Activated T-helper 1 cell treated with anti-CD3 and anti-CD28 coated beads, Interleukin-12 subunit alpha, Interleukin-12 subunit beta, Interleukin-2, Interleukin-4 antibody, amounts not matched to agents 30 ng/mL and 10 ng/mL and 1 ng/mL, durations not matched to agents 14 hours and 24 hours and 36 hours (primary cell): Measurements from ENCODE around the gene NDP. TPM values are rescaled to one million over a fixed set of nuclear protein-coding genes. Genes with fewer than 3 reads are reported as not detected.
"Not testable (repeated sequence)": the region's sequence is repeated elsewhere in the genome, so short reads cannot be mapped to it uniquely, and the experiment has no call there.

Experiments used
- DNase-seq: peaks from one replicate; pipeline ENCODE4 v3.0.0; 2021; ENCODE audit warnings: low spot score
- H3K27ac Mint-ChIP-seq: one replicate; pipeline ENCODE4 v1.8.0; 2021; ENCODE audit warnings: mild to moderate bottlenecking, mixed read lengths
- H3K27me3 Mint-ChIP-seq: one replicate; pipeline ENCODE4 v1.8.0; 2022; ENCODE audit warnings: mild to moderate bottlenecking, moderate library complexity, mixed read lengths; ENCODE audit not compliant: insufficient read depth
- H3K36me3 Mint-ChIP-seq: one replicate; pipeline ENCODE4 v1.8.0; 2021; ENCODE audit warnings: low read depth, mixed read lengths
- H3K4me1 Mint-ChIP-seq: one replicate; pipeline ENCODE4 v1.8.0; 2021; ENCODE audit warnings: low read depth, mixed read lengths
- H3K4me3 Mint-ChIP-seq: one replicate; pipeline ENCODE4 v1.8.0; 2021; ENCODE audit warnings: mild to moderate bottlenecking, moderate library complexity, mixed read lengths
- H3K9me3 Mint-ChIP-seq: one replicate; pipeline ENCODE4 v1.8.0; 2021; ENCODE audit warnings: mixed read lengths
- intact Hi-C: fragments of 100-400 bp; cut with micrococcal nuclease; formaldehyde crosslinking; loops from one replicate; pipeline ENCODE4 v1.15.1; 2024
- total RNA-seq: library from RNA; stranded (reverse); gene quantifications from 2 replicates; pipeline ENCODE4 v1.2.3, GENCODE V29; 2022

Gene NDP
- total RNA-seq, 1 donor from 2014 or later: not detected

- no peak overlapping the region for H3K4me3 Mint-ChIP-seq
- H3K36me3 Mint-ChIP-seq: no peaks in the 10 kb centered on the region
- no peaks in the 10 kb centered on the region for H3K9me3 Mint-ChIP-seq
- peaks cover 4% of the 10 kb centered on the region for H3K27me3 Mint-ChIP-seq
- no peak for DNase-seq
- intact Hi-C loops: no loop called here
- H3K4me1 Mint-ChIP-seq: no peaks in the 10 kb centered on the region
- H3K27ac Mint-ChIP-seq: no peak overlapping the region
These were observed 8.3 kb downstream of the NDP start for GRCh38 chrX:43964936-43965335.

GRCh38 chrX:43963726-43964125, 9.5 kb downstream of the NDP start:
- Mint-ChIP-seq H3K4me3 (no peak overlapping the region), H3K27ac (no peak overlapping the region), H3K36me3 (no peaks in the 10 kb centered on the region)

GRCh38 chrX:43962636-43963035, 10.6 kb downstream of the NDP start:
- H3K4me3 Mint-ChIP-seq: no peak overlapping the region
- peaks cover 4% of the 10 kb centered on the region for H3K27me3 Mint-ChIP-seq
- H3K27ac Mint-ChIP-seq: no peak overlapping the region
- H3K4me1 Mint-ChIP-seq: peaks cover 6% of the 10 kb centered on the region
- H3K9me3 Mint-ChIP-seq: no peaks in the 10 kb centered on the region
- no peak for DNase-seq
- intact Hi-C loops: no loop called here
- H3K36me3 Mint-ChIP-seq: no peaks in the 10 kb centered on the region

More at GRCh38 chrX:43963726-43964125, 9.5 kb downstream of the NDP start:
- no peaks in the 10 kb centered on the region for H3K9me3 Mint-ChIP-seq
- peaks cover under 1% of the 10 kb centered on the region for H3K4me1 Mint-ChIP-seq
- intact Hi-C loops: no loop called here
- DNase-seq: no peak
- peaks cover 4% of the 10 kb centered on the region for H3K27me3 Mint-ChIP-seq

- no peak overlapping the region for H3K4me3 Mint-ChIP-seq
- H3K27ac Mint-ChIP-seq: no peak overlapping the region
- H3K9me3 Mint-ChIP-seq: no peaks in the 10 kb centered on the region
- no peaks in the 10 kb centered on the region for H3K36me3 Mint-ChIP-seq
- no peak for DNase-seq
- H3K4me1 Mint-ChIP-seq: peaks cover 6% of the 10 kb centered on the region
- intact Hi-C loops: no loop called here
- H3K27me3 Mint-ChIP-seq: peaks cover 4% of the 10 kb centered on the region
These were observed 11.5 kb downstream of the NDP start for GRCh38 chrX:43961699-43962098.

- Mint-ChIP-seq H3K4me3 (no peak overlapping the region), H3K27ac (no peak overlapping the region), H3K9me3 (no peaks in the 10 kb centered on the region), H3K36me3 (no peaks in the 10 kb centered on the region), H3K4me1 (peaks cover 6% of the 10 kb centered on the region), H3K27me3 (peaks cover 5% of the 10 kb centered on the region)
- intact Hi-C loops: loop anchor here (1.0 to 10.0 kb wide), 7 partner anchors 68 to 1229 kb away; partner anchors contain the start of gene FUNDC1
- no peak for DNase-seq
These were observed 14.7 kb downstream of the NDP start for GRCh38 chrX:43958529-43958928.

GRCh38 chrX:43956034-43956433, 17.2 kb downstream of the NDP start:
- intact Hi-C loops: loop anchor here (5.0 to 10.0 kb wide), 5 partner anchors 121 to 1231 kb away; partner anchors contain the start of gene FUNDC1
- H3K27me3 Mint-ChIP-seq: peaks cover 5% of the 10 kb centered on the region
- peaks cover 6% of the 10 kb centered on the region for H3K4me1 Mint-ChIP-seq
- no peak overlapping the region for H3K4me3 Mint-ChIP-seq
- no peaks in the 10 kb centered on the region for H3K36me3 Mint-ChIP-seq
- no peaks in the 10 kb centered on the region for H3K9me3 Mint-ChIP-seq
- no peak for DNase-seq
- H3K27ac Mint-ChIP-seq: no peak overlapping the region

- no peak overlapping the region for H3K4me3 Mint-ChIP-seq
- no peaks in the 10 kb centered on the region for H3K9me3 Mint-ChIP-seq
- no peaks in the 10 kb centered on the region for H3K36me3 Mint-ChIP-seq
- no peak overlapping the region for H3K27ac Mint-ChIP-seq
- no peak for DNase-seq
- intact Hi-C loops: loop anchor here (10.0 kb wide), 2 partner anchors 118 to 1122 kb away; no protein-coding TSS in a partner anchor
- H3K27me3 Mint-ChIP-seq: peaks cover 3% of the 10 kb centered on the region
- peaks cover under 1% of the 10 kb centered on the region for H3K4me1 Mint-ChIP-seq
These were observed 20.0 kb downstream of the NDP start for GRCh38 chrX:43953218-43953617.

GRCh38 chrX:43949669-43950068, 23.5 kb downstream of the NDP start:
- Mint-ChIP-seq H3K4me1 (no peaks in the 10 kb centered on the region), H3K27me3 (peaks cover 1% of the 10 kb centered on the region), H3K4me3 (no peak overlapping the region), H3K27ac (no peak overlapping the region), H3K36me3 (no peaks in the 10 kb centered on the region), H3K9me3 (no peaks in the 10 kb centered on the region)
- intact Hi-C loops: loop anchor here (10.0 kb wide), 2 partner anchors 115 to 1125 kb away; no protein-coding TSS in a partner anchor
- no peak for DNase-seq

GRCh38 chrX:43940816-43941474, 32.2 kb downstream of the NDP start:
- intact Hi-C loops: no loop called here
- no peaks in the 10 kb centered on the region for H3K36me3 Mint-ChIP-seq
- no peak for DNase-seq
- H3K27ac Mint-ChIP-seq: no peak overlapping the region
- H3K4me1 Mint-ChIP-seq: no peaks in the 10 kb centered on the region
- H3K9me3 Mint-ChIP-seq: no peaks in the 10 kb centered on the region
- peaks cover 5% of the 10 kb centered on the region for H3K27me3 Mint-ChIP-seq
- no peak overlapping the region for H3K4me3 Mint-ChIP-seq

- intact Hi-C loops: no loop called here
- H3K4me3 Mint-ChIP-seq: no peak overlapping the region
- no peak overlapping the region for H3K27ac Mint-ChIP-seq
- H3K4me1 Mint-ChIP-seq: no peaks in the 10 kb centered on the region
- no peaks in the 10 kb centered on the region for H3K9me3 Mint-ChIP-seq
- H3K27me3 Mint-ChIP-seq: peaks cover 5% of the 10 kb centered on the region
- no peaks in the 10 kb centered on the region for H3K36me3 Mint-ChIP-seq
- DNase-seq: no peak
These were observed 33.8 kb downstream of the NDP start for GRCh38 chrX:43939187-43939926.

GRCh38 chrX:43922032-43922431, 51.2 kb downstream of the NDP start:
- H3K27ac Mint-ChIP-seq, H3K36me3 Mint-ChIP-seq, H3K4me3 Mint-ChIP-seq, H3K27me3 Mint-ChIP-seq, DNase-seq, intact Hi-C loops, H3K4me1 Mint-ChIP-seq, H3K9me3 Mint-ChIP-seq: not testable (repeated sequence)

- DNase-seq, H3K27me3 Mint-ChIP-seq, H3K9me3 Mint-ChIP-seq, H3K4me3 Mint-ChIP-seq, intact Hi-C loops, H3K36me3 Mint-ChIP-seq, H3K4me1 Mint-ChIP-seq, H3K27ac Mint-ChIP-seq: not testable (repeated sequence)
These were observed 62.4 kb downstream of the NDP start for GRCh38 chrX:43910772-43911171.

- H3K4me1 Mint-ChIP-seq: no peaks in the 10 kb centered on the region
- H3K27me3 Mint-ChIP-seq: no peaks in the 10 kb centered on the region
- intact Hi-C loops: no loop called here
- no peak overlapping the region for H3K27ac Mint-ChIP-seq
- H3K36me3 Mint-ChIP-seq: no peaks in the 10 kb centered on the region
- no peaks in the 10 kb centered on the region for H3K9me3 Mint-ChIP-seq
- DNase-seq: no peak
- no peak overlapping the region for H3K4me3 Mint-ChIP-seq
These were observed 63.2 kb downstream of the NDP start for GRCh38 chrX:43910012-43910411.
